Inflammatory macrophage treated with lipopolysaccharide for 4 hours (primary cell): ENCODE measurements around the gene HDAC4.

Source experiments
- DNase-seq: peaks from one replicate; pipeline ENCODE4 v3.0.0-alpha.2; 2020

The HDAC4 gene

GRCh38 chr2:239130041-239130440, 270.8 kb downstream of the HDAC4 start:
- no peak for DNase-seq

- no peak for DNase-seq
Observed at GRCh38 chr2:239129147-239129920, 271.5 kb downstream of the HDAC4 start.

DNA sequence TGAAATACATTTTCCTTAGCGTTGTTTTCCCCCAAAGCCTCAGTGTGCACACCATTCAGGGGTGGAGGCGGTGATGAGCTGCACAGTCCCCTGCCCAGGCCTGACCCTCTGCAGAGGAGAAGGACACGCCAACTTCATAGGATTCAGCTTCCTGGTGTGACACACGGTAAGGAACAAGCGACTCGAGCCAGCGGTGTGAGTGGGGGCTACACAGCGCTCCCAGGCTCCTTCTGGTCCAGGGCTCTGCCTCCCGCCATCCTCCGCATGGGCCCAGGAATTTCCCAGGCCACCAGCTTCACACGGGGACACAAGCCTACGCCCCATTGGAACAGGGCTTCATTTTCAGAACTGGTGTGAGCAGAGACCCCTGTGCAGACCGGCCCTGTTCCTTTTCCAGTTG, 272.1 kb downstream of the HDAC4 start:
- no peak for DNase-seq

- DNase-seq, result no peak
Observed at GRCh38 chr2:239127513-239127912, 273.3 kb downstream of the HDAC4 start.

GRCh38 chr2:239125726-239126675, 274.8 kb downstream of the HDAC4 start:
- no peak for DNase-seq

DNA sequence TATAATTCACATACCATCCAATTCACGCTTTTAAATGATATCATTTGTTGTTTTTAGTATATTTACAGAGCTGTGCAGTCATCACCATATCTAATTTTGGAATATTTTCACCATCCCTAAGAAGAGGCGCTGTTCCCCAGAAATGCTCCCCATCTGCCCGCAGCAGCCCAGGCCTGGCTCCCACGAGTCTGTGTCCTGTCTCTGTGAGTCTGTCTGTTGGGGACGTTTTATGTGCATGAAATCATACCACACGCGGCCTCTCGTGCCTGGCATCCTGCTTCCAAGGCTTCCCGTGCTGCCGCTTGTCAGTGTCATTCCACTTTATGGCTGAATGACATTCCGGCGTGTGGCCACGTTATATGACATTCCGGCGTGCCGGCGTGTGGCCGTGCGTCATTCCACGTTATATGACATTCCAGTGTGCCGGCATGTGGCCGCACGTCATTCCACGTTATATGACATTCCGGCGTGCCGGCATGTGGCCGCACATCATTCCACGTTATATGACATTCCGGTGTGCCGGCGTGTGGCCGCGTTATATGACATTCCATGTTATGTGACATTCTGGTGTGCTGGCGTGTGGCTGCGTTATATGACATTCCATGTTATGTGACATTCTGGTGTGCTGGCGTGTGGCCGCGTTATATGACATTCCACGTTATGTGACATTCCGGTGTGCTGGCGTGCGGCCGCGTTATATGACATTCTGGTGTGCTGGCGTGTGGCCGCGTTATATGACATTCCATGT, 276.5 kb downstream of the HDAC4 start:
- DNase-seq, result no peak

DNA sequence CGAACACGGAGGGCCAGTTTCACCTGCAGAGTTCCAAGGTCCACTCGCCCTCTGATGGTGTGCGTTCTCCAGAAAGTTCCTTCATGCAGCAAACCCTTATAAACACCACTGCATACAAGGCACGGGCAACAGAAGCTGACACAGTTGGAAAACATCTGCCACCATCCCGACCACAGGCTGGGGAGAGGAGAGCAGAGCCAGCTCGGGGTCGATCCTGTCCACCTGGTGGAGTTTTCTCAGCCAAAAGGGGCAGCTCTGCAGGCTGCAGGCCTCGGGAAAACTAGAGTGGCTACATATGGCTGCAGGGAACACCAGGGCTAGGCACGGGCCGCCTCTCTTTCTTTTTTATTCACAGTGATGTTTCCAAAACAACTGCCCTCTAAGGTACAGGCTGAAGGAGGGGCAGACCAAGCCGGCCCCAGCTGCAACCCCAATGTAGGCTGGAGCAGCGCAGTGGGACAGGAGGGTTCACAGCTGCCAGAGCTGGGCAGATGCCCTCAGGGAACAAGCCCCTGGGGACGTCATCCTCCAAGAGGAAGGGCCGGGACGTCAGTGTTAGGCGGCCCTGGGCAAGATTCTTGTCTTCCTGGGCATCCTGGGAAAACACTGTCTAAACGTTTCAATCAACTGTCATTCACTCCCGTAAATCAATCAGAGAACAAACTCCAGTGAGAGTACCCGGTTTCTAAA, 278.3 kb downstream of the HDAC4 start:
- no peak for DNase-seq

- no peak for DNase-seq
Observed at GRCh38 chr2:239121600-239122012, 279.2 kb downstream of the HDAC4 start.

DNA sequence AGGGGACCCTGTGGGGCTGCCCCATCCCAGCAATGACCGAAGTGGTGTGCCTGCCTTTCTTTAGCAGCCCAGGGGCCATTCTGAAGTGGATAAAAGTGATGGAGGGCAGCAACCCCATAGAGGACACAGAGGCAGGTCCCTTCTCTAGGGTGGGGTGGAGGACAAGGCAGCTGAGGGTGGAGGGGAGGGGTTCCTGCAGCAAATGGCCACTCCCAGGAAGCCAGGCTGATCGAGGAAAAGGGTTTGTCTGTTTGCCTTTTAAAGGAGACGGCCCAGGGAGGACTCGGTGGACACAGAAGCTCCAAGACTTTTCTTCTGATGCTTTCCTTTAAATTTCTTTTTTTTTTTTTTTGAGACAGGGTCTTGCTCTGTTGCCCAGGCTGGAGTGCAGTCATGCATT, 280.2 kb downstream of the HDAC4 start:
- no peak for DNase-seq

GRCh38 chr2:239119346-239120126, 281.3 kb downstream of the HDAC4 start:
- no peak for DNase-seq

- DNase-seq, result peak; percentile 24
Observed at GRCh38 chr2:239118675-239119211, 282.1 kb downstream of the HDAC4 start.

GRCh38 chr2:239118264-239118663, 282.6 kb downstream of the HDAC4 start:
- DNase-seq, result no peak

- no peak for DNase-seq
Observed at GRCh38 chr2:239117831-239118230, 283.0 kb downstream of the HDAC4 start.

GRCh38 chr2:239116456-239117246, 284.2 kb downstream of the HDAC4 start:
- DNase-seq, result no peak

- no peak for DNase-seq
Observed at GRCh38 chr2:239115616-239116015, 285.2 kb downstream of the HDAC4 start.

DNA sequence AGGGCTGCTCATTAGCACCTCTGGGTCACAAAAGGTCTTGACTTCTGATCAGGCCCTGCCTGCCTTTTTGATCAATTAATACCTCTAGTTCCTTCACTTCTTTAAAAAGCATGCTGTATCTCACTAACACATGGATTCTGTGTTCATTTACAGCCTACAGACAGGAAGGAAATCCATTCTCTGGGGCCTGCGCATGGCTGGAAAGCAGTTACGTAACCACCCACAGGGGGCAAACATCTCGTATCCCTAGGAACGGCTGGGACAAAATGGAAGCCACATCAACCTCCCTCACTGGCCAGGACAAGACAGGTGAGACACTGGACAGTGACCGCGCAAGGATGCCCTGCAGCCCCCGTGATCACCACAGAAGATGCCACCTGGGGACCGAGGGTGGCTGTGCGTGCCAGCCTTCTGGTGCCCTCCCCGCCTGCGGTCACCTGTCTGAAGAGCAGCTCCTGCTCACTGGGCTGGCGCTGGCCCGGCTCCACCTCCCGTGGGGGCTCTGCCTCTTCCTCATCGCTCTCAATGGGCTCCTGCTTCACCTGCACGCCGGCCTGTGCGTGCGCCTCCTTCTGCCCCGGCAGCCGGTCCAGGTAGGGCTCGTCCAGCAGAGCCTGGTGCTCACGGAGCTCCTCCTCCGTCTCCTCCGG, 286.1 kb downstream of the HDAC4 start:
- DNase-seq, result no peak

GRCh38 chr2:239114119-239114581, 286.7 kb downstream of the HDAC4 start:
- DNase-seq, result no peak

- DNase-seq, result no peak
Observed at GRCh38 chr2:239113615-239114014, 287.2 kb downstream of the HDAC4 start.

DNA sequence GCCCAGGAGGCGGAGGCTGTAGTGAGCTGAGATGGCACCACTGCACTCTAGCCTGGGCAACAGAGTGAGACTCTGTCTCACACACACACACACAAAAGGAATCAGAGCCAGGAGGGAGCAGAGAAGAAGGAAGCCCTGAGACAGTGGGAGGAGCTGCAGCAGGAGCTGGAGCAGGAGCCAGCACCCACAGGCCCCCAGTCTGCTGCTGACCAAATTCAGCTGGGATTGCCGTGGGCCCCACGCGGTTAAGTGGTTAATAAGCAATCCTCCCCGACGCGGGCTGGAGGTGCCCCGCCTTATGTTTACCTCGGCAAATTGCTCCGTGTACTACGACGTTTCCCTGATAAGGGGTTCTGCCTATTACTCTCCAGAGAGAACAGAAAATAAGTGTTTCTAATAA, 287.6 kb downstream of the HDAC4 start:
- DNase-seq, result no peak
